Mesothelial cell of epicardium (in vitro differentiated cells): ENCODE measurements around the gene TRPM3. TPM values are rescaled to one million over a fixed set of nuclear protein-coding genes. Genes with fewer than 3 reads are reported as not detected.

ENCODE experiments used
- DNase-seq, 2 experiments: peaks; one replicate each; pipeline ENCODE4 v3.0.0; 2021; ENCODE audit warnings: low spot score in 2 of 2; ENCODE audit not compliant: unreplicated experiment in 2 of 2
- H3K27ac Mint-ChIP-seq: 2 replicates; pipeline ENCODE4 v1.8.0; 2021; ENCODE audit warnings: mixed read lengths
- H3K27me3 Mint-ChIP-seq: 2 replicates; pipeline ENCODE4 v1.8.0; 2021; ENCODE audit warnings: low read depth, mixed read lengths
- H3K36me3 Mint-ChIP-seq: 2 replicates; pipeline ENCODE4 v1.8.0; 2021; ENCODE audit warnings: mixed read lengths
- H3K4me1 Mint-ChIP-seq: 2 replicates; pipeline ENCODE4 v1.8.0; 2021; ENCODE audit warnings: mixed read lengths
- H3K4me3 Mint-ChIP-seq: 2 replicates; pipeline ENCODE4 v1.8.0; 2021; ENCODE audit warnings: mild to moderate bottlenecking, moderate library complexity, mixed read lengths
- H3K9me3 Mint-ChIP-seq: 2 replicates; pipeline ENCODE4 v1.8.0; 2021; ENCODE audit warnings: mixed read lengths
- total RNA-seq: library from RNA; stranded (reverse); gene quantifications from 3 replicates; pipeline ENCODE4 v1.2.1, GENCODE V29; 2021
- TF ChIP-seq, protein P1 (sequence below): fragments of 200-600 bp; sonication (generic); IDR thresholded peaks from one replicate; pipeline ENCODE4 v1.5.0; 2021; ENCODE audit warnings: antibody characterized with exemption; ENCODE audit not compliant: unreplicated experiment

Gene TRPM3
- total RNA-seq, 1 donor from 2014 or later, result 1.6 TPM

DNA sequence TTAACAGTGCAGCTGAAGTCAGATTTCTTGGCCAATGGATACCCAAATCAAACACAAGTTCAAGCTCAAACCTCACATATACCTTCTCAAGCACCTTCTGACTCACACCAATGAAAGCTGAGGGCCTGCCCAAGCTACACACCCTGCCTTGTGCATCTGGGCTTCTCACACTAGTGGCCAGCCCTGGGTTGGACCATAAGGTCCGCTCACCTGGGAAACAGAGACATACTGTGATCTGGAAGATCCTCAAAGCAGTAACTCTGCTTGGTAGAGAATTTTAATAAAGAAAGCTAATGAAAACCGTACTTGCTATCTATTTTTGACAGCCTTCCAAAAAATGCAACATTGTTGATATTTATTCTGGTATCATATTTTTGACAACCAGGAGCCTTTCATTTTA is 7.4 kb upstream of the TRPM3 start:
- TF ChIP-seq, protein P1, sequence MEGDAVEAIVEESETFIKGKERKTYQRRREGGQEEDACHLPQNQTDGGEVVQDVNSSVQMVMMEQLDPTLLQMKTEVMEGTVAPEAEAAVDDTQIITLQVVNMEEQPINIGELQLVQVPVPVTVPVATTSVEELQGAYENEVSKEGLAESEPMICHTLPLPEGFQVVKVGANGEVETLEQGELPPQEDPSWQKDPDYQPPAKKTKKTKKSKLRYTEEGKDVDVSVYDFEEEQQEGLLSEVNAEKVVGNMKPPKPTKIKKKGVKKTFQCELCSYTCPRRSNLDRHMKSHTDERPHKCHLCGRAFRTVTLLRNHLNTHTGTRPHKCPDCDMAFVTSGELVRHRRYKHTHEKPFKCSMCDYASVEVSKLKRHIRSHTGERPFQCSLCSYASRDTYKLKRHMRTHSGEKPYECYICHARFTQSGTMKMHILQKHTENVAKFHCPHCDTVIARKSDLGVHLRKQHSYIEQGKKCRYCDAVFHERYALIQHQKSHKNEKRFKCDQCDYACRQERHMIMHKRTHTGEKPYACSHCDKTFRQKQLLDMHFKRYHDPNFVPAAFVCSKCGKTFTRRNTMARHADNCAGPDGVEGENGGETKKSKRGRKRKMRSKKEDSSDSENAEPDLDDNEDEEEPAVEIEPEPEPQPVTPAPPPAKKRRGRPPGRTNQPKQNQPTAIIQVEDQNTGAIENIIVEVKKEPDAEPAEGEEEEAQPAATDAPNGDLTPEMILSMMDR, result no peak
- DNase-seq, result no peak
- H3K27me3 Mint-ChIP-seq, result peaks cover under 1% of the 10 kb centered on the region
- no peaks in the 10 kb centered on the region for H3K36me3 Mint-ChIP-seq
- no peaks in the 10 kb centered on the region for H3K9me3 Mint-ChIP-seq
- no peak overlapping the region for H3K4me3 Mint-ChIP-seq
- peaks cover 5% of the 10 kb centered on the region for H3K4me1 Mint-ChIP-seq
- H3K27ac Mint-ChIP-seq, result no peak overlapping the region

GRCh38 chr9:71127301-71127700 is 5.9 kb upstream of the TRPM3 start:
- TF ChIP-seq, protein P1, result no peak
- Mint-ChIP-seq H3K9me3 (no peaks in the 10 kb centered on the region), H3K36me3 (no peaks in the 10 kb centered on the region), H3K27ac (no peak overlapping the region), H3K4me1 (peaks cover 13% of the 10 kb centered on the region), H3K27me3 (peaks cover 4% of the 10 kb centered on the region), H3K4me3 (no peak overlapping the region)
- DNase-seq, result no peak

DNA sequence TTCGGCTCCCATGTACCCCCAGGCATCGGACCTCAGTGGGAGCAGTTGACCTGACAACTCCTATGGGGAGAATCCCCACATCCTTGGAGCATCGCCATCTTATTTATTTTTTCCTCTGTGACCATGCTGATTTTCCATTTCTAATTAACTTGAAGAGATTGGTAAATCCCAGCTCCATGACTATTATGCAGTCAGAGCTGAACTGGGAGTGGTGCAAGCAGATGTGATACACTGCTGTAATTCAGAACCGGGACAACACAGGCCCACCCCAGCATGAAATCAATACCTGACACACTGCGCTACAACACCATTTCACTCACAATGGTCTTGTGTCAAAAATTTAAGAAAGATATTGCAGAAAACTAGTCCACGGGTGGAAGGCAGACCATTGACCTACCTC is 1.0 kb upstream of the TRPM3 start:
- Mint-ChIP-seq H3K9me3 (no peaks in the 10 kb centered on the region), H3K4me3 (no peak overlapping the region), H3K27ac (no peak overlapping the region), H3K36me3 (no peaks in the 10 kb centered on the region), H3K4me1 (peaks cover 30% of the 10 kb centered on the region), H3K27me3 (peaks cover 34% of the 10 kb centered on the region)
- DNase-seq, result no peak
- TF ChIP-seq, protein P1, result no peak

- no peak overlapping the region for H3K27ac Mint-ChIP-seq
- peaks cover 30% of the 10 kb centered on the region for H3K4me1 Mint-ChIP-seq
- no peaks in the 10 kb centered on the region for H3K36me3 Mint-ChIP-seq
- no peak for DNase-seq
- TF ChIP-seq, protein P1, result no peak
- H3K27me3 Mint-ChIP-seq, result peaks cover 34% of the 10 kb centered on the region
- no peaks in the 10 kb centered on the region for H3K9me3 Mint-ChIP-seq
- peak overlapping the region; percentile 57 for H3K4me3 Mint-ChIP-seq
Measured at GRCh38 chr9:71122022-71122275, 528 bp upstream of the TRPM3 start.

GRCh38 chr9:71120501-71121247 is 747 bp downstream of the TRPM3 start:
- Mint-ChIP-seq H3K4me1 (peaks cover 30% of the 10 kb centered on the region), H3K9me3 (no peaks in the 10 kb centered on the region), H3K36me3 (no peaks in the 10 kb centered on the region), H3K27ac (no peak overlapping the region), H3K27me3 (peaks cover 34% of the 10 kb centered on the region), H3K4me3 (peak overlapping the region; percentile 57)
- no peak for DNase-seq
- TF ChIP-seq, protein P1, result no peak

- H3K4me3 Mint-ChIP-seq, result no peak overlapping the region
- peaks cover 30% of the 10 kb centered on the region for H3K4me1 Mint-ChIP-seq
- H3K36me3 Mint-ChIP-seq, result no peaks in the 10 kb centered on the region
- peaks cover 34% of the 10 kb centered on the region for H3K27me3 Mint-ChIP-seq
- DNase-seq, result no peak
- TF ChIP-seq, protein P1, result no peak
- no peak overlapping the region for H3K27ac Mint-ChIP-seq
- no peaks in the 10 kb centered on the region for H3K9me3 Mint-ChIP-seq
Measured at GRCh38 chr9:71119746-71120145, 1.7 kb downstream of the TRPM3 start.
